ENCODE results near the gene OR2AG1. TPM values are rescaled to one million over a fixed set of nuclear protein-coding genes. Genes with fewer than 3 reads are reported as not detected.
"Not testable (repeated sequence)": the region's sequence is repeated elsewhere in the genome, so short reads cannot be mapped to it uniquely, and the experiment has no call there.

Gene OR2AG1
- polyA plus RNA-seq, 3 donors: 0.07 TPM; not detected in 2

GRCh38 chr11:6780829-6781228, 2.0 kb upstream of the OR2AG1 start:
- no peak for DNase-seq (ENCODE audit: low read depth in 3 of 3, low spot score in 2 of 3)

- DNase-seq (ENCODE audit: low read depth in 3 of 3, low spot score in 2 of 3): no peak
These were observed 7.7 kb downstream of the OR2AG1 start for GRCh38 chr11:6790546-6790945.

- DNase-seq (ENCODE audit: low read depth in 3 of 3, low spot score in 2 of 3): no peak
These were observed 11.8 kb downstream of the OR2AG1 start for GRCh38 chr11:6794639-6795038.

DNA sequence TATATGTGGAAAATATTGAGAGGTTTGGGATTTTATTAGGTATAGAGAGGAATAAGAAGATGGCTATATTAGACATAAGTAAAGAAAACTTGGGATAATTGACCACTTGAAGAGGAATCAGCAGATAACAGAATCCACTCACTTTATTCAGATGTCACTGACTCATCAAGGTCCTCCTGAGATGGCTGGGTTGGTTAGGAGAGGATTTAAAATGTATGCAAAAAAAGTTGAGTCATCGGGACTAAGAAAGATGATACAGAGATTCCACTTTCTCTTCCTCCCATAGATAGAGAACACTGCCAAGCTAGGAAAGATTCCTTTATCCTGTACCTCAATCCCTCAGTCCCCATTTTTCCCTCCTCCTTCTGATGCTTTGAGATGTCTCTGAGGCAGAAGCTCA, 16.6 kb downstream of the OR2AG1 start, which contains the start of gene OR6A2:
Gene OR6A2, minus strand, starts transcription at position 288 of the 400 bp plus-strand sequence. CDS start 3,981 bp downstream, outside the sequence.
- no peak for DNase-seq (ENCODE audit: low read depth in 3 of 3, low spot score in 2 of 3)

- DNase-seq (ENCODE audit: low read depth in 3 of 3, low spot score in 2 of 3): not testable (repeated sequence)
These were observed 18.3 kb downstream of the OR2AG1 start for GRCh38 chr11:6801075-6801474.

DNA sequence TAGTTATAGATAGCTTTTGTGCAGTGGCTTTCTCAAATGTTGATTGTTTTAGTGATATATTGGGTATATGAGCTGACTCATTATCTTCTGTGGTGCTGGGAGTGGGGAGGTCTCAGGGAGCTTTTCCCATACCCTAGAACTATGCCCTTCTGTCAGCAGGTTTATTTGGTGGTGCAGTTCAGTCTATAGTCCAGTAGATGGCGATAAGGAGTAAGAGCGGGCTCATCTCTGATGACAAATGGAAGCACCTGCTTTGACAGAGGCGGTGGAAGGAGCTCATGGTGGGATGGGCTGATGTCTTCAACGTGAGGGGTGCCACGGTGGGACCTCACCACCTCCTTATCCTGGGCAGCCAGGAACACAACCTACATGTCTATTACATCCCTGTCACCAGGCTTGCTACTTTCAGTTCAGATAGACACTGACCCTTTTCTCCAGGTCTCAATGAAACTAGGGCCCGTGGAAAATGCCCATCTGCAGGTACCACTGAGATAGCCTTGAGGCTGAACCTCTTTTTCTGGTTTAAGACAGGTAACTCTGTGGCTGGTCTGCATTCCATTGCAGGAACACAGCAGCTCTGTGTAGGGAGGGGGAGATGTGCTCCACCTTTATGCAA, 29.7 kb downstream of the OR2AG1 start:
- peak in 1 of 3 donors; percentile 6 for DNase-seq (ENCODE audit: low read depth in 3 of 3, low spot score in 2 of 3)

DNA sequence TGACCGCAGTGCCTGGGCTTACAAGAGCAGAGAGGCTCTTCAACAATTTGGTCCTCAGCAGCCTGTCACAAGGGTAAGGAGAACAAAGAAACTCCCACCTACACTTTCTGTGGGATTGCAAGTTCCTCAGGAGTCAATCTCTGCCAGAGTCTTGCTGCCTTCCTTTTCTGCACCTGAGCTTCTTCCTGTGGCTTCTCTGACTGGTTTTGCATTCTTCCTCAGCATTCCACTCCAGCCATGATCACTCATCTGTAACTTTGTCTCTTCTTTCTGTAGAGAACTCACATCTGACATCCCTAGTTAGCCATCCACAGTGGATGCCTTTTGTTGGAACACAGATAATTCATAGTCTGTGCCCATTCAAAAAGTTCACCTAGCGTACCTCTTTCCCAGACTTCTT, 30.8 kb downstream of the OR2AG1 start:
- DNase-seq (ENCODE audit: low read depth in 3 of 3, low spot score in 2 of 3): no peak

DNA sequence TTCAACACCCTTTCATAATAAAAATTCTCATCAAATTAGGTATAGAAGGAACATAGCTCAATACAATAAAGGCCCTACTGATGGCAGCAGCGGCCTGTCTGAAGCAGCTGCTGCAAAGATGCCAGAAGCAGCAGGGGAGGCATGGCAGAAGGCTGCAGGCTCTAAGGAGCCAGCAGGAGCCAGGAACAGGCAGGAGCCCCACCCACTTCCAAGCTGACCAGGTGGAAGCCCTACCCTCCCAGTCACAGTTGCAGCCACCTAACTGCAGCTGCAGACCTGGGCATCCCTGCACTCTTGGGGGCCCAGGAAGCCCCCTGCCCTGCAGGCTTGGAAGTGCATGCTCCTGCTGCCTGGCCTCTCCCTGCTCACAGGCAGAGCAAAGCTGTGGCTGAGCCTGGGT, 34.9 kb downstream of the OR2AG1 start:
- DNase-seq (ENCODE audit: low read depth in 3 of 3, low spot score in 2 of 3): no peak

DNA sequence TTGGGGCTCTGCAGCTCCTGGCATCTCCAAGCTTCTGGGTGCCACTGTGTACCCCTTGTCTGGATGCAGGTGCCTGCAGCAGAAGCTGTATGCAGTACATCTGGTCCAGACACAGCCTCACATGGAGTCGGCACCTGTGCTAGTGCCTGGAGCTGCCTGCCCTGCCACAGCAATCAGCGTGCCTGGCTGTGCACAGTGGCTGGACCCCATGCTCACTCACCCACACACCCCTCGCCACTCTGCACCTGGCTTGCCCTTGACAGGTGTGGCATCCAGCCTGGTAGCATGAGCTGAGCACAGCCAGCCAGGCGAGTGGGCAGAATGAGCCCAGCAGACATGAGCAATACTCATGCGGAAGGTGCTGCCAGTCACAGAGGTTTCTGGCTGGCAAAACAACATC, 36.1 kb downstream of the OR2AG1 start:
- DNase-seq (ENCODE audit: low read depth in 3 of 3, low spot score in 2 of 3): no peak

DNA sequence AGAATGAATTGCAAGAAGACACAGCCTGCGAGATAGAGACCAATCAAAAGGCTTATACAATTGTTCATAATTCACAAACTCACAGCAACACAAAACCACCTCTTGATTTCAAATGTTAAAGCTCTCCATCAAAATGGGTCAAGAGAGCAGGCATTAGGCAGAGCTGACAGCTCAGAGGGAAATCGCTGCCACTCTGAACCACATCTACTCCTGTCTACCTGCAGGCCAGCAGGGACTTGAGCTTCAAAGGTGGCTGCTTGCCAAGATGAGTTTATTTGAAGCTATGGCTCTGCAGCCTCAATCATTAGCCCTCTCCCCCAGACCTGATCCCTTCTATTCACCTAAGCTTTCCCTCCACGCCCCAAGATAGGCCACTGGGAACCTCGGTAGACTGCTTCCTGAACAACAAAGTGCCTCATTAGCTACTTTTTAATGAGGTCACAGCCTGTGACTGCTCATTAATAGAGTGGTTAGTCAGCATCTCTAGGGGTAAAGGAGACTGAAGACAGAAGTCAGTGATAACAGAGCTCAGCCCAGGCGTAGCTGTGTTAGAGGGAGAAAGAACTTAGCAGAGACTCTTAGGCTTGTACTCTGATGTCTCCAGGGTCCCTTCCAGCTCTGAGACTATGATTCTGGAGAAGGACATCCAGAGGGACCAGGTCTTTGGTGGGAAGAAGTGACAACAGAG, 41.5 kb downstream of the OR2AG1 start:
- DNase-seq (ENCODE audit: low read depth in 3 of 3, low spot score in 2 of 3): no peak

- no peak for DNase-seq (ENCODE audit: low read depth in 3 of 3, low spot score in 2 of 3)
These were observed 42.5 kb downstream of the OR2AG1 start for GRCh38 chr11:6825231-6825744.

DNA sequence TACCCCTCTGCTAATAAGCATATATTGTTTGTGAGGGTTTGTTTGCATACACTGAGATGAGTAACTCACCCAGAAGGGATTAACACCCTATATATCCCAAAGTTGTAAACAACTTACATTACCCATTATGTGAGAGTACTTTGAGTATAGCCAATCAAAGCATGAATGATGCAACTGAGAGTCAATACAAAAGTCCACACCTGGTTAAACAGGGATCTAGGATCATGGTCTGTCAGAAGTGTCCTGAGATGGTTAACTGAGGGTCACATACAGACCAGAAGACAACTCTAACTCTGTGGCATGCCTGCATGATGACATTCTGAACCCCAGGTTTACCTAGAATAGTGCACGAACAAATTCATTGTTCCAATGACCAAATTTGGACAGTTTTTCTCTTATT, 45.3 kb downstream of the OR2AG1 start:
- DNase-seq (ENCODE audit: low read depth in 3 of 3, low spot score in 2 of 3): no peak

DNA sequence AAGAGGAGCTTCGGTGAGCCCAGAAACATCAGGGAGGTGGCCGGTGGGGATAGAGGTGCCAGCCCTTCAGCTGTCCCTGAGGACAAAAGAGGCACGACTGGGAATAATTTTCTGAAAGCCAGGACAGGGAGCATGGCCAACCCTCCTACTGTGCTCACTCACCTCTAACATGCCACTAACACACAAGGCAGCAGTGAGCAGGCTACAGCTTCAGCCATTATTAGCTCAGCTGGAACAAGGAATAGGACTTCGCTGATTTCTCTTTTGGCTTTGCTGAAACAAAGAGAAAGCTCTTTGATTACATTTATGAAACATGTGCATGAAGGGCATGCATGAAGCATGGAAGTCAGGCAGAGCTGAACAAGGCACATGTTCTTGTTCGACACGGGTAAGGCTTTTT, 50.5 kb downstream of the OR2AG1 start:
- no peak for DNase-seq (ENCODE audit: low read depth in 3 of 3, low spot score in 2 of 3)

- no peak for DNase-seq (ENCODE audit: low read depth in 3 of 3, low spot score in 2 of 3)
These were observed 51.2 kb downstream of the OR2AG1 start for GRCh38 chr11:6834021-6834420.

Other genes starting within 250 kb of the OR2AG1 start
- 10 to 100 TPM; 21.3 to 22.6 (median 21.6) TPM for gene RRP8, start 179.4 kb upstream of the OR2AG1 start, polyA plus RNA-seq (ENCODE audit: insufficient read length in 3 of 3)
- 100 to 1,000 TPM; 144 to 167 (median 159) TPM for gene ILK, start 179.2 kb upstream of the OR2AG1 start, polyA plus RNA-seq (ENCODE audit: insufficient read length in 3 of 3)
- gene TAF10, start 170.8 kb upstream of the OR2AG1 start, polyA plus RNA-seq (ENCODE audit: insufficient read length in 3 of 3): 10 to 100 TPM; 66.4 to 92.9 (median 91.4) TPM
- 100 to 1,000 TPM; 111 to 131 (median 118) TPM for gene TPP1, start 163.6 kb upstream of the OR2AG1 start, polyA plus RNA-seq (ENCODE audit: insufficient read length in 3 of 3)
- gene DCHS1, start 127.2 kb upstream of the OR2AG1 start, polyA plus RNA-seq (ENCODE audit: insufficient read length in 3 of 3): 10 to 100 TPM; 27.8 to 31.1 (median 30.3) TPM
- gene MRPL17, start 99.7 kb upstream of the OR2AG1 start, polyA plus RNA-seq (ENCODE audit: insufficient read length in 3 of 3): 10 to 100 TPM; 68.3 to 81.6 (median 68.3) TPM
- under 1 TPM; 0.07 to 0.14 (median 0.10) TPM for gene OR2AG2, start 11.0 kb upstream of the OR2AG1 start, polyA plus RNA-seq (ENCODE audit: insufficient read length in 3 of 3)
- gene OR6A2, start 16.7 kb downstream of the OR2AG1 start, polyA plus RNA-seq (ENCODE audit: insufficient read length in 3 of 3): under 1 TPM in 1 of 3 donors, not detected in 2; 0.04 TPM
- not detected for gene OR10A5, start 62.7 kb downstream of the OR2AG1 start, polyA plus RNA-seq (ENCODE audit: insufficient read length in 3 of 3)
- not detected for gene OR10A2, start 80.0 kb downstream of the OR2AG1 start, polyA plus RNA-seq (ENCODE audit: insufficient read length in 3 of 3)
- gene OR10A4, start 93.6 kb downstream of the OR2AG1 start, polyA plus RNA-seq (ENCODE audit: insufficient read length in 3 of 3): not detected
- not detected for gene OR2D2, start 109.5 kb downstream of the OR2AG1 start, polyA plus RNA-seq (ENCODE audit: insufficient read length in 3 of 3)
- not detected for gene OR2D3, start 138.0 kb downstream of the OR2AG1 start, polyA plus RNA-seq (ENCODE audit: insufficient read length in 3 of 3)
- gene ZNF215, start 143.4 kb downstream of the OR2AG1 start, polyA plus RNA-seq (ENCODE audit: insufficient read length in 3 of 3): 1 to 10 TPM; 3.5 to 3.8 (median 3.6) TPM
- gene ZNF214, start 237.3 kb downstream of the OR2AG1 start, polyA plus RNA-seq (ENCODE audit: insufficient read length in 3 of 3): 10 to 100 TPM; 11.8 to 13.9 (median 13.7) TPM
- gene NLRP14, start 237.5 kb downstream of the OR2AG1 start, polyA plus RNA-seq (ENCODE audit: insufficient read length in 3 of 3): 1 to 10 TPM in 1 of 3 donors, under 1 TPM in 2; 0.71 to 1.4 (median 0.79) TPM

Data from right renal cortex interstitium (tissue), 3 donors.